OCI-LY1 (cell line): ENCODE data around the gene SRD5A3.
"Not testable (repeated sequence)": the region's sequence is repeated elsewhere in the genome, so short reads cannot be mapped to it uniquely, and the experiment has no call there.

Experiments
- H2AFZ ChIP-seq: fragments of 200-600 bp; sonication (generic), shearing (Covaris generic); 2 replicates; pipeline ENCODE4 v1.6.0; 2014; ENCODE audit warnings: antibody characterized with exemption, mild to moderate bottlenecking, low read length
- H3F3A ChIP-seq: fragments of 200-600 bp; sonication (generic), shearing (Covaris generic); 2 replicates; pipeline ENCODE4 v1.6.0; 2014; ENCODE audit warnings: mild to moderate bottlenecking, antibody characterized with exemption, low read length, moderate library complexity; ENCODE audit not compliant: insufficient read depth
- H3K27ac ChIP-seq: fragments of 200-600 bp; sonication (generic); 2 replicates; pipeline ENCODE4 v1.5.1; 2014; ENCODE audit warnings: low read length, mixed run types, mild to moderate bottlenecking, low read depth; ENCODE audit not compliant: poor library complexity, severe bottlenecking
- H3K27me3 ChIP-seq: fragments of 200-600 bp; sonication (generic); 2 replicates; pipeline ENCODE4 v1.6.0; 2014; ENCODE audit warnings: antibody characterized with exemption, mild to moderate bottlenecking, low read length, moderate library complexity; ENCODE audit not compliant: insufficient read depth
- H3K36me3 ChIP-seq: fragments of 200-600 bp; sonication (generic); 2 replicates; pipeline ENCODE4 v1.6.1; 2014; ENCODE audit warnings: mild to moderate bottlenecking, antibody characterized with exemption, low read length, moderate library complexity, mixed read lengths; ENCODE audit not compliant: insufficient read depth
- H3K4me1 ChIP-seq: fragments of 200-600 bp; sonication (generic); 2 replicates; pipeline ENCODE4 v1.5.1; 2014; ENCODE audit warnings: mild to moderate bottlenecking, low read length, moderate library complexity; ENCODE audit not compliant: insufficient read depth, severe bottlenecking
- H3K4me2 ChIP-seq: fragments of 200-600 bp; sonication (generic), shearing (Covaris generic); 2 replicates; pipeline ENCODE4 v1.6.1; 2014; ENCODE audit warnings: low read length
- H3K4me3 ChIP-seq: fragments of 200-600 bp; sonication (generic); 2 replicates; pipeline ENCODE4 v1.5.1; 2014; ENCODE audit warnings: low read length, low read depth, mild to moderate bottlenecking, mixed read lengths; ENCODE audit not compliant: poor library complexity, severe bottlenecking
- H3K79me2 ChIP-seq: fragments of 200-600 bp; shearing (Covaris generic); 2 replicates; pipeline ENCODE4 v1.6.1; 2016; ENCODE audit warnings: mixed run types, low read length, mixed read lengths; ENCODE audit not compliant: insufficient read depth
- H3K9ac ChIP-seq: fragments of 200-600 bp; sonication (generic), shearing (Covaris generic); 2 replicates; pipeline ENCODE4 v1.6.1; 2014; ENCODE audit warnings: mild to moderate bottlenecking, low read length, mixed read lengths
- H3K9me2 ChIP-seq: fragments of 200-600 bp; sonication (generic), shearing (Covaris generic); 2 replicates; pipeline ENCODE4 v1.6.1; 2014; ENCODE audit warnings: low read depth, mild to moderate bottlenecking, low read length, mixed read lengths
- H3K9me3 ChIP-seq: fragments of 200-600 bp; shearing (Covaris generic); 2 replicates; pipeline ENCODE4 v1.6.1; 2014; ENCODE audit warnings: low read length, mixed read lengths
- H4K20me1 ChIP-seq: fragments of 200-600 bp; sonication (generic), shearing (Covaris generic); 2 replicates; pipeline ENCODE4 v1.6.0; 2016; ENCODE audit warnings: mild to moderate bottlenecking, low read length; ENCODE audit not compliant: insufficient read depth
- EZH2 ChIP-seq: fragments of 200-600 bp; sonication (generic), shearing (Covaris generic); IDR thresholded peaks from 2 replicates; pipeline ENCODE4 v1.8.0; 2017; ENCODE audit warnings: borderline replicate concordance, mixed run types, mild to moderate bottlenecking, antibody characterized with exemption, low read length, moderate library complexity, mixed read lengths
- TF ChIP-seq, protein P1 (sequence below): fragments of 200-600 bp; sonication (generic), shearing (Covaris generic); IDR thresholded peaks from 2 replicates; pipeline ENCODE4 v1.5.1; 2017; ENCODE audit warnings: mild to moderate bottlenecking, antibody characterized with exemption, low read length, moderate library complexity, mixed read lengths

Gene SRD5A3

GRCh38 chr4:55347610-55348228 is 1.7 kb downstream of the SRD5A3 start:
- peak overlapping the region; percentile 99 for H3K4me3 ChIP-seq
- peaks cover 19% of the 10 kb centered on the region for H3K36me3 ChIP-seq
- H3K27me3 ChIP-seq: no peaks in the 10 kb centered on the region
- H3K4me1 ChIP-seq: peaks cover 31% of the 10 kb centered on the region
- H3K4me2 ChIP-seq: peak overlapping the region; percentile 90; the same call in 1 of the 2 replicates
- no peak overlapping the region; the same call in 1 of the 2 replicates for H3K9ac ChIP-seq
- TF ChIP-seq, protein P1, sequence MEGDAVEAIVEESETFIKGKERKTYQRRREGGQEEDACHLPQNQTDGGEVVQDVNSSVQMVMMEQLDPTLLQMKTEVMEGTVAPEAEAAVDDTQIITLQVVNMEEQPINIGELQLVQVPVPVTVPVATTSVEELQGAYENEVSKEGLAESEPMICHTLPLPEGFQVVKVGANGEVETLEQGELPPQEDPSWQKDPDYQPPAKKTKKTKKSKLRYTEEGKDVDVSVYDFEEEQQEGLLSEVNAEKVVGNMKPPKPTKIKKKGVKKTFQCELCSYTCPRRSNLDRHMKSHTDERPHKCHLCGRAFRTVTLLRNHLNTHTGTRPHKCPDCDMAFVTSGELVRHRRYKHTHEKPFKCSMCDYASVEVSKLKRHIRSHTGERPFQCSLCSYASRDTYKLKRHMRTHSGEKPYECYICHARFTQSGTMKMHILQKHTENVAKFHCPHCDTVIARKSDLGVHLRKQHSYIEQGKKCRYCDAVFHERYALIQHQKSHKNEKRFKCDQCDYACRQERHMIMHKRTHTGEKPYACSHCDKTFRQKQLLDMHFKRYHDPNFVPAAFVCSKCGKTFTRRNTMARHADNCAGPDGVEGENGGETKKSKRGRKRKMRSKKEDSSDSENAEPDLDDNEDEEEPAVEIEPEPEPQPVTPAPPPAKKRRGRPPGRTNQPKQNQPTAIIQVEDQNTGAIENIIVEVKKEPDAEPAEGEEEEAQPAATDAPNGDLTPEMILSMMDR: no peak
- TF ChIP-seq EZH2: no peak
- peaks cover 4% of the 10 kb centered on the region; the same call in 1 of the 2 replicates for H3K9me3 ChIP-seq
- no peak overlapping the region for H3K27ac ChIP-seq
- peaks cover 6% of the 10 kb centered on the region; the same call in 1 of the 2 replicates for H3F3A ChIP-seq
- H3K9me2 ChIP-seq: no peaks in the 10 kb centered on the region
- no peak overlapping the region for H2AFZ ChIP-seq
- H4K20me1 ChIP-seq: no peaks in the 10 kb centered on the region
- no peaks in the 10 kb centered on the region for H3K79me2 ChIP-seq

- Histone ChIP-seq H3K79me2 (no peaks in the 10 kb centered on the region), H3K36me3 (peaks cover 25% of the 10 kb centered on the region), H3K9ac (no peak overlapping the region), H2AFZ (no peak overlapping the region), H3K27ac (no peak overlapping the region), H4K20me1 (no peaks in the 10 kb centered on the region), H3F3A (peaks cover 6% of the 10 kb centered on the region; the same call in 1 of the 2 replicates), H3K9me2 (no peaks in the 10 kb centered on the region), H3K4me3 (no peak overlapping the region), H3K4me1 (peaks cover 31% of the 10 kb centered on the region), H3K9me3 (peaks cover 4% of the 10 kb centered on the region; the same call in 1 of the 2 replicates), H3K4me2 (0 out of 2 replicates have a peak overlapping the region, but pooled peaks have one; percentile 90), H3K27me3 (no peaks in the 10 kb centered on the region)
- TF ChIP-seq EZH2: no peak
- TF ChIP-seq, protein P1: no peak
Measured at GRCh38 chr4:55348466-55348865, 2.4 kb downstream of the SRD5A3 start.

GRCh38 chr4:55350870-55351269 is 4.8 kb downstream of the SRD5A3 start:
- H3K27me3 ChIP-seq, H3K4me3 ChIP-seq, H2AFZ ChIP-seq, H3K79me2 ChIP-seq, H3K27ac ChIP-seq, H3K9ac ChIP-seq, H4K20me1 ChIP-seq, H3K4me2 ChIP-seq, H3F3A ChIP-seq, H3K9me3 ChIP-seq, H3K9me2 ChIP-seq: not testable (repeated sequence)
- peaks cover 25% of the 10 kb centered on the region for H3K36me3 ChIP-seq
- peaks cover 24% of the 10 kb centered on the region for H3K4me1 ChIP-seq

- H3K27ac ChIP-seq: no peak overlapping the region
- peaks cover 22% of the 10 kb centered on the region for H3K4me1 ChIP-seq
- H3K36me3 ChIP-seq: peaks cover 25% of the 10 kb centered on the region
- H3K4me2 ChIP-seq: no peak overlapping the region
- no peaks in the 10 kb centered on the region for H3K79me2 ChIP-seq
- no peaks in the 10 kb centered on the region for H3K27me3 ChIP-seq
- TF ChIP-seq, protein P1: no peak
- TF ChIP-seq EZH2: no peak
- no peaks in the 10 kb centered on the region for H4K20me1 ChIP-seq
- H3K9me3 ChIP-seq: peaks cover 4% of the 10 kb centered on the region; the same call in 1 of the 2 replicates
- H3F3A ChIP-seq: no peaks in the 10 kb centered on the region
- H3K4me3 ChIP-seq: no peak overlapping the region
- no peak overlapping the region for H3K9ac ChIP-seq
- no peak overlapping the region for H2AFZ ChIP-seq
- H3K9me2 ChIP-seq: no peaks in the 10 kb centered on the region
Measured at GRCh38 chr4:55351824-55352223, 5.8 kb downstream of the SRD5A3 start.
